ENCODE results near the gene BCR.

BCR gene

GRCh38 chr22:23176645-23177027, 3.7 kb upstream of the BCR start:
- H3K4me3 ChIP-seq (ENCODE audit: low read depth, low read length) = no peak overlapping the region
- DNase-seq (ENCODE audit: low read depth) = no peak

GRCh38 chr22:23177197-23177596, 3.1 kb upstream of the BCR start:
- no peak overlapping the region for H3K4me3 ChIP-seq (ENCODE audit: low read depth, low read length)
- TF ChIP-seq, protein P1, sequence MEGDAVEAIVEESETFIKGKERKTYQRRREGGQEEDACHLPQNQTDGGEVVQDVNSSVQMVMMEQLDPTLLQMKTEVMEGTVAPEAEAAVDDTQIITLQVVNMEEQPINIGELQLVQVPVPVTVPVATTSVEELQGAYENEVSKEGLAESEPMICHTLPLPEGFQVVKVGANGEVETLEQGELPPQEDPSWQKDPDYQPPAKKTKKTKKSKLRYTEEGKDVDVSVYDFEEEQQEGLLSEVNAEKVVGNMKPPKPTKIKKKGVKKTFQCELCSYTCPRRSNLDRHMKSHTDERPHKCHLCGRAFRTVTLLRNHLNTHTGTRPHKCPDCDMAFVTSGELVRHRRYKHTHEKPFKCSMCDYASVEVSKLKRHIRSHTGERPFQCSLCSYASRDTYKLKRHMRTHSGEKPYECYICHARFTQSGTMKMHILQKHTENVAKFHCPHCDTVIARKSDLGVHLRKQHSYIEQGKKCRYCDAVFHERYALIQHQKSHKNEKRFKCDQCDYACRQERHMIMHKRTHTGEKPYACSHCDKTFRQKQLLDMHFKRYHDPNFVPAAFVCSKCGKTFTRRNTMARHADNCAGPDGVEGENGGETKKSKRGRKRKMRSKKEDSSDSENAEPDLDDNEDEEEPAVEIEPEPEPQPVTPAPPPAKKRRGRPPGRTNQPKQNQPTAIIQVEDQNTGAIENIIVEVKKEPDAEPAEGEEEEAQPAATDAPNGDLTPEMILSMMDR (IDR thresholded peaks at IDR 0.05; ENCODE audit: control insufficient read depth, extremely low read depth, insufficient read depth) = no peak
- DNase-seq (ENCODE audit: low read depth) = no peak

More at GRCh38 chr22:23176645-23177027, 3.7 kb upstream of the BCR start:
- TF ChIP-seq, protein P1 (IDR thresholded peaks at IDR 0.05; ENCODE audit: control insufficient read depth, extremely low read depth, insufficient read depth) = no peak

DNA sequence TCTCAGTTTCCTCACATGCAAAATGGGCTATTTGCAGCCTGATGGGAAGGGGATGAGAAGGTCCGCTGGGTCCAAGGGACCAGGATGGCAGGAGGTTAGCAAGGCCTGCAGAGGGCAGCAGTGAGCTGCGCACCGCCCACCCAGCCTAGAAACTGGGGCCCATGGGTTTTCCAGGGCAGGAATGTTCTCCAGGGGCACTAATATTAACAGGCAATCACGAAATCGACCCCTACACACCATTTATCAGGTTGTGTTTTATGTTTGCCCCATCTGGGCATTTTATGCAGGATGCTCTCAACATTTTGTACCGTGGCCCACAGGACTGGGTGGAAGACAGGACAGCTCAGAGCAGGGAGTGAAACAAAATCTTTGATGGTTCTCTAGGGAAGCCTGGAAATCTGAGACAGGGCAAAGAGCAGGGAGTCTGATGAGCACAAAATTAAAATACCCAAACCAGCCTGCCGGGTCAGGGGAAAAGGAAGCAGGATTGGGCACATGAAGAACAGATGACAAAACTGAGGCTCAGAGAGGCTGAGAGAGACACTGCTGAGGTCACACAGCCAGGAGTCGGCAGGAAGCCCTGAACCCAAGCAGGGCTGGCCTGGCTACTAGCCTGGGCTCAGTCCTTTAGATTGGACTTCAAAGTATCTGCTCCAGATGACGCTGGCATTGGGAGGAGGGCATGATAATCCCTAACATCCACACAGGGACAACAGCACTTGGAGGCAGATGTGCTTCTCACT, 1.6 kb upstream of the BCR start:
- no peak overlapping the region for H3K4me3 ChIP-seq (ENCODE audit: low read depth, low read length)
- no peak for DNase-seq (ENCODE audit: low read depth)
- TF ChIP-seq, protein P1 (IDR thresholded peaks at IDR 0.05; ENCODE audit: control insufficient read depth, extremely low read depth, insufficient read depth) = peak; percentile 91

DNA sequence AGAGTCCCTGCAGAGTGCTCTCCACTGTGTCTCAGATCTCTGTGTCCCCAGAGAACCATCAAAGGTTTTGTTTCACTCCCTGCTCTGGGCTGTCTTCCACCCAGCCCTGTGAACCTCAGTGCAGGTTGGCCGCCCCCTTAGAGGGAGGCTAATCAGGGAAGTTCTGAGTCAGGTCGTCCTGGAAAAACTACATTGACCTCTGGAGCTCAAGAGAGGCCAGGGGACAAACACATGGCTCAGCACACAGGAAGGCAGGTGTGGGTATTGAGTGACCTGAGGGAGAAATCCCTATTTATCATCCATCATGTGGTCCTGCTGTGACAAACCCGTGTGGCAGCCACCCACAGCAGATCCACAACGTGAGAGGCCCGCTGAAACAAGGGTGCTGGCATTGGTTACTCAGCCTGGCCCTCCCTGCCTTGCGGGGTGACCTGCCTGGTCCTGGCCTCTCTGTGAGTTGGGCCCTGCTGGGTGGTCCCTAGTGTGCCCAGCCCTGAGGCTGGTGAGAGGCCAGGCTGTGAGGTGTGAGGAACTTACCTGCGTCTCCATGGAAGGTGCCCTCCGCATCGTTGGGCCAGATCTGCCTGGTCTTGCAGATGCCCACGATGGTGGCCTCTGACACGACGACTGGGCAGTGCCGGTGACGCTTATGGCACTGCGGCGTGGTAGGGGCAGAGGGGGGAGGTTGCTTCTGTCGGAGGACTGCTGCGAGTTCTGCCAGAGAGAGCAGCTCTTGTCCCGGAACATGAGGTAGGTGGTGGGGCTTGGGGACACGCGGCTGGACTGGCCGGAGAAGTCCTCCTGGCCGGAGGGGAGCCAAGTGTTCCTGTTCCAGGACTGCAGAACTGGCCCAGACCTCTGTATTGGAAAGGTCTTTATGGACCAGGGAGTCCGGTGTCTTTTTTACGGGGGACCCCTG, 669 bp upstream of the BCR start:
- peak overlapping the region; percentile 52 for H3K4me3 ChIP-seq (ENCODE audit: low read depth, low read length)
- TF ChIP-seq, protein P1 (IDR thresholded peaks at IDR 0.05; ENCODE audit: control insufficient read depth, extremely low read depth, insufficient read depth) = no peak
- DNase-seq (ENCODE audit: low read depth) = no peak

GRCh38 chr22:23180893-23181720, 798 bp downstream of the BCR start:
- no peak for DNase-seq (ENCODE audit: low read depth)
- H3K4me3 ChIP-seq (ENCODE audit: low read depth, low read length) = peak overlapping the region; percentile 65
- TF ChIP-seq, protein P1 (IDR thresholded peaks at IDR 0.05; ENCODE audit: control insufficient read depth, extremely low read depth, insufficient read depth) = no peak

- DNase-seq (ENCODE audit: low read depth) = no peak
- peak overlapping the region; percentile 65 for H3K4me3 ChIP-seq (ENCODE audit: low read depth, low read length)
- TF ChIP-seq, protein P1 (IDR thresholded peaks at IDR 0.05; ENCODE audit: control insufficient read depth, extremely low read depth, insufficient read depth) = no peak
These were observed 1.5 kb downstream of the BCR start for GRCh38 chr22:23181721-23182308.

All from LNCaP clone FGC (cell line).